Stomach (tissue), 9 donors: ENCODE results near the gene CPNE1. TPM values are rescaled to one million over a fixed set of nuclear protein-coding genes. Genes with fewer than 3 reads are reported as not detected.

Experiments
- DNase-seq, 2 donors: peaks; one replicate each; pipeline versions ENCODE4 v3.0.0 to v3.0.0-alpha.2; 2013 to 2019
- H3K27ac ChIP-seq, 5 donors: fragments of 200-600 bp in 4 of 5; sonication (generic) in 4 of 5; one replicate each; pipeline ENCODE4 v1.5.1; 2013 to 2019; ENCODE audit warnings: mild to moderate bottlenecking in 1 of 5, moderate library complexity in 1 of 5
- H3K27me3 ChIP-seq, 3 donors: fragments of 200-600 bp; sonication (generic); one replicate each; pipeline ENCODE4 v1.5.1; 2017 to 2019; ENCODE audit warnings: mixed run types in 1 of 3
- H3K36me3 ChIP-seq, 4 donors: fragments of 200-600 bp; sonication (generic); 1 replicate in 3 of 4; 2 replicates in 1 of 4; pipeline ENCODE4 v1.5.1; 2016 to 2019
- H3K4me1 ChIP-seq, 4 donors: fragments of 200-600 bp; sonication (generic); one replicate each; pipeline ENCODE4 v1.5.1; 2016 to 2019
- H3K4me3 ChIP-seq, 4 donors: fragments of 200-600 bp; sonication (generic) in 3 of 4; one replicate each; pipeline ENCODE4 v1.5.1; 2016 to 2019; ENCODE audit warnings: mild to moderate bottlenecking in 1 of 4
- H3K9me3 ChIP-seq, 4 donors: fragments of 200-600 bp; sonication (generic); one replicate each; pipeline ENCODE4 v1.5.1; 2016 to 2019
- CTCF ChIP-seq, 7 experiments: fragments of 450-650 bp in 4 of 7; fragments of 200-600 bp in 3 of 7; sonication (generic) in 3 of 7; IDR thresholded peaks; one replicate each; pipeline ENCODE4 v1.5.1; 2016 to 2019; ENCODE audit warnings: antibody characterized with exemption in 7 of 7, control low read depth in 2 of 7, mild to moderate bottlenecking in 1 of 7
- EP300 ChIP-seq: sonication (generic); formaldehyde crosslinking; IDR thresholded peaks from one replicate; pipeline ENCODE4 v1.6.1; 2017; ENCODE audit warnings: antibody characterized with exemption
- POLR2A ChIP-seq, 4 donors: fragments of 450-650 bp; IDR thresholded peaks; one replicate each; pipeline ENCODE4 v1.6.1; 2016; ENCODE audit warnings: antibody characterized with exemption in 4 of 4, control low read depth in 2 of 4, mild to moderate bottlenecking in 1 of 4, moderate library complexity in 1 of 4
- POLR2AphosphoS5 ChIP-seq, 3 donors: sonication (generic); formaldehyde crosslinking; IDR thresholded peaks; one replicate each; pipeline ENCODE4 v1.6.1; 2016; ENCODE audit warnings: antibody characterized with exemption in 3 of 3
- WGBS, 5 donors: extraction: QIAGEN DNeasy Blood & Tissue Kit in 3 of 5; methylation state at CpG; one replicate each; pipeline versions ENCODE4 v1.1.5 to v1.1.7; 2013 to 2018; 5-methylcytosine and 5-hydroxymethylcytosine counted together
- intact Hi-C: fragments of 100-400 bp; cut with DNase I; formaldehyde crosslinking; loops from one replicate; pipeline ENCODE4 v1.15.1; 2023; ENCODE audit warnings: low total_unique reads
- polyA plus RNA-seq, 3 donors: library from polyadenylated mRNA; stranded (reverse); fragments of 200-250 nt; gene quantifications; one replicate each; pipeline ENCODE4 v1.2.3, GENCODE V29; 2013
- total RNA-seq, 5 donors: library from RNA; depleted of rRNA; stranded (reverse); fragments of >200 nt; gene quantifications; one replicate each; pipeline versions ENCODE4 v1.1.0 to v1.2.3, GENCODE V29; 2014 to 2016
- donor health status: healthy with polysubstance abuse.
- donor health status: Bipolar disorder and iron deficiency.
- donor health status: healthy.

Gene CPNE1
- total and polyA plus RNA-seq, 8 donors, result 67.9 to 172 (median 107) TPM

- Histone ChIP-seq H3K27me3 (peaks cover 0 to 37% (median 12%) of the 10 kb centered on the region in 3 donors), H3K36me3 (peaks cover 0 to 10% (median 0%) of the 10 kb centered on the region in 4 donors), H3K4me1 (peaks cover 17 to 28% (median 23%) of the 10 kb centered on the region in 4 donors), H3K4me3 (no peak overlapping the region), H3K9me3 (no peaks in the 10 kb centered on the region), H3K27ac (no peak overlapping the region)
- intact Hi-C loops, result no loop called here
- 71 to 79% (median 74%) methylated on average over 17 to 22 of the region's 22 CpGs for WGBS, 5 donors
- no peak for TF ChIP-seq EP300
- no peak for TF ChIP-seq POLR2A (IDR thresholded peaks at IDR 0.05)
- TF ChIP-seq CTCF (IDR thresholded peaks at IDR 0.05), result no peak
- no peak for TF ChIP-seq POLR2AphosphoS5 (IDR thresholded peaks at IDR 0.05)
- DNase-seq, result peak; percentile 53 to 60
Measured at GRCh38 chr20:35598899-35599775, 65.6 kb downstream of the CPNE1 start.

- no peaks in the 10 kb centered on the region for H3K9me3 ChIP-seq
- 42 to 66% (median 53%) methylated on average over 7 of the region's 7 CpGs for WGBS, 5 donors
- no peak for DNase-seq
- H3K27ac ChIP-seq, result no peak overlapping the region
- H3K4me1 ChIP-seq, result peaks cover 17 to 28% (median 23%) of the 10 kb centered on the region in 4 donors
- H3K4me3 ChIP-seq, result no peak overlapping the region
- no peak for TF ChIP-seq EP300
- TF ChIP-seq CTCF (IDR thresholded peaks at IDR 0.05), result no peak
- TF ChIP-seq POLR2A (IDR thresholded peaks at IDR 0.05), result no peak
- no peak for TF ChIP-seq POLR2AphosphoS5 (IDR thresholded peaks at IDR 0.05)
- peaks cover 0 to 37% (median 12%) of the 10 kb centered on the region in 3 donors for H3K27me3 ChIP-seq
- intact Hi-C loops, result no loop called here
- peaks cover 0 to 10% (median 0%) of the 10 kb centered on the region in 4 donors for H3K36me3 ChIP-seq
Measured at GRCh38 chr20:35598476-35598875, 66.2 kb downstream of the CPNE1 start.

GRCh38 chr20:35597186-35597585 is 67.5 kb downstream of the CPNE1 start:
- H3K27me3 ChIP-seq, result peaks cover 0 to 35% (median 12%) of the 10 kb centered on the region in 3 donors
- 87 to 94% (median 91%) methylated on average over 2 of the region's 2 CpGs for WGBS, 5 donors
- no peaks in the 10 kb centered on the region for H3K9me3 ChIP-seq
- DNase-seq, result no peak
- no peak overlapping the region for H3K4me3 ChIP-seq
- H3K36me3 ChIP-seq, result peaks cover 0 to 10% (median 0%) of the 10 kb centered on the region in 4 donors
- no peak for TF ChIP-seq POLR2A (IDR thresholded peaks at IDR 0.05)
- no peak for TF ChIP-seq EP300
- no peak for TF ChIP-seq POLR2AphosphoS5 (IDR thresholded peaks at IDR 0.05)
- TF ChIP-seq CTCF (IDR thresholded peaks at IDR 0.05), result no peak
- H3K27ac ChIP-seq, result no peak overlapping the region
- intact Hi-C loops, result no loop called here
- H3K4me1 ChIP-seq, result peaks cover 17 to 25% (median 20%) of the 10 kb centered on the region in 4 donors

GRCh38 chr20:35595901-35596300 is 68.8 kb downstream of the CPNE1 start:
- peaks cover 0 to 22% (median 7%) of the 10 kb centered on the region in 3 donors for H3K27me3 ChIP-seq
- no peak for DNase-seq
- whole genome bisulfite sequencing, 5 donors, result 68 to 81% (median 76%) methylated on average over 7 of the region's 7 CpGs
- peaks cover 6 to 12% (median 7%) of the 10 kb centered on the region in 4 donors for H3K4me1 ChIP-seq
- intact Hi-C loops, result no loop called here
- H3K27ac ChIP-seq, result no peak overlapping the region
- H3K9me3 ChIP-seq, result no peaks in the 10 kb centered on the region
- peaks cover 0 to 10% (median 2%) of the 10 kb centered on the region in 4 donors for H3K36me3 ChIP-seq
- no peak for TF ChIP-seq EP300
- no peak for TF ChIP-seq CTCF (IDR thresholded peaks at IDR 0.05)
- TF ChIP-seq POLR2AphosphoS5 (IDR thresholded peaks at IDR 0.05), result no peak
- no peak for TF ChIP-seq POLR2A (IDR thresholded peaks at IDR 0.05)
- no peak overlapping the region for H3K4me3 ChIP-seq
